Caco-2 (cell line): Measurements from ENCODE around the gene MTHFSD. TPM values are rescaled to one million over a fixed set of nuclear protein-coding genes. Genes with fewer than 3 reads are reported as not detected.

Source experiments
- BruUV-seq: library from RNA; stranded (reverse); fragments of 400-500 nt; replicated peaks from 2 replicates; lab custom pipeline; 2021; lab: Mats Ljungman, UMichigan
- CTCF ChIA-PET: fragments of 300-600 bp; sonication (Branson Sonifier 250); formaldehyde crosslinking; loops from one replicate; lab custom pipeline; 2022; ENCODE audit warnings: antibody characterized with exemption; lab: Charles Lee
- POLR2A ChIA-PET: fragments of 300-600 bp; sonication (Branson Sonifier 250); formaldehyde crosslinking; loops from one replicate; lab custom pipeline; 2022; ENCODE audit warnings: antibody characterized with exemption; lab: Charles Lee
- DNase-seq, 2 experiments: peaks; one replicate each; pipeline versions ENCODE4 v3.0.0 to v3.0.0-alpha.2; 2020 to 2022
- H3K27me3 ChIP-seq: replicated peaks from 2 replicates; pipeline ENCODE4 v1.6.0; 2011; ENCODE audit warnings: low read length; ENCODE audit not compliant: control insufficient read depth, insufficient read depth
- H3K36me3 ChIP-seq: 2 replicates; pipeline ENCODE4 v1.5.1; 2011; ENCODE audit warnings: low read length; ENCODE audit not compliant: control insufficient read depth, insufficient read depth
- H3K4me1 ChIP-seq: fragments of 250-450 bp; sonication (Bioruptor Pico); 2 replicates; pipeline ENCODE4 v1.5.1; 2020; ENCODE audit warnings: mild to moderate bottlenecking
- H3K4me3 ChIP-seq: 2 replicates; pipeline ENCODE4 v1.5.1; 2011; ENCODE audit warnings: low read depth, mild to moderate bottlenecking, control low read depth, low read length
- H3K9me3 ChIP-seq: fragments of 250-450 bp; sonication (Bioruptor Pico); 2 replicates; pipeline ENCODE4 v1.5.1; 2020; ENCODE audit warnings: mild to moderate bottlenecking, moderate library complexity
- H3K27ac Mint-ChIP-seq: one replicate; pipeline ENCODE4 v1.8.0; 2022; ENCODE audit warnings: mixed read lengths; ENCODE audit not compliant: unreplicated experiment
- H3K27me3 Mint-ChIP-seq: one replicate; pipeline ENCODE4 v1.8.0; 2022; ENCODE audit warnings: mixed read lengths; ENCODE audit not compliant: insufficient read depth, unreplicated experiment
- H3K36me3 Mint-ChIP-seq: one replicate; pipeline ENCODE4 v1.8.0; 2022; ENCODE audit warnings: mild to moderate bottlenecking, mixed read lengths; ENCODE audit not compliant: insufficient read depth, unreplicated experiment
- H3K4me1 Mint-ChIP-seq: one replicate; pipeline ENCODE4 v1.8.0; 2022; ENCODE audit warnings: low read depth, mixed read lengths; ENCODE audit not compliant: unreplicated experiment
- H3K4me3 Mint-ChIP-seq: one replicate; pipeline ENCODE4 v1.8.0; 2022; ENCODE audit warnings: mild to moderate bottlenecking, moderate library complexity, mixed read lengths; ENCODE audit not compliant: unreplicated experiment
- H3K9me3 Mint-ChIP-seq: one replicate; pipeline ENCODE4 v1.8.0; 2022; ENCODE audit warnings: mixed read lengths; ENCODE audit not compliant: unreplicated experiment
- CTCF ChIP-seq, 2 experiments: fragments of 200-600 bp in 1 of 2; IDR thresholded peaks; 1 replicate in 1 of 2; 2 replicates in 1 of 2; pipeline versions ENCODE4 v1.5.1 to v1.8.0; 2011 to 2022; ENCODE audit warnings: antibody characterized with exemption in 1 of 2, control low read depth in 1 of 2, inconsistent platforms in 1 of 2, low read depth in 1 of 2, low read length in 1 of 2, mild to moderate bottlenecking in 1 of 2, moderate library complexity in 1 of 2; ENCODE audit not compliant: insufficient read depth in 1 of 2, severe bottlenecking in 1 of 2, unreplicated experiment in 1 of 2
- intact Hi-C: fragments of 100-400 bp; cut with micrococcal nuclease; formaldehyde crosslinking; loops from one replicate; pipeline ENCODE4 v1.10.0; 2022; ENCODE audit not compliant: unreplicated experiment
- total RNA-seq: library from RNA; stranded (reverse); gene quantifications from 2 replicates; pipeline ENCODE4 v1.2.3, GENCODE V29; 2022

The MTHFSD gene
- total RNA-seq, 1 experiment from 2014 or later: 33.0 TPM

- no peaks in the 10 kb centered on the region for H3K27me3 Mint-ChIP-seq
- H3K4me1 ChIP-seq: no peaks in the 10 kb centered on the region
- no peaks in the 10 kb centered on the region; the same call in 1 of the 2 replicates for H3K36me3 ChIP-seq
- no peak overlapping the region for H3K4me3 Mint-ChIP-seq
- H3K4me1 Mint-ChIP-seq: no peaks in the 10 kb centered on the region
- no TSS peak for BruUV-seq
- DNase-seq: no peak
- POLR2A ChIA-PET: interaction anchor here (0.6 kb wide), 1 partner anchor 194 kb away, joined by 3 read pairs; no protein-coding TSS in a partner anchor
- intact Hi-C loops: no loop called here
- CTCF ChIA-PET: no interaction called here
- H3K9me3 ChIP-seq: no peaks in the 10 kb centered on the region
- H3K27me3 ChIP-seq: no peaks in the 10 kb centered on the region
- TF ChIP-seq CTCF (IDR thresholded peaks at IDR 0.05; ENCODE audit: insufficient read depth in 1 of 2, low read depth in 1 of 2, low read length in 1 of 2, severe bottlenecking in 1 of 2, unreplicated experiment in 1 of 2): no peak
- H3K9me3 Mint-ChIP-seq: no peaks in the 10 kb centered on the region
- H3K36me3 Mint-ChIP-seq: peaks cover 6% of the 10 kb centered on the region
- no peak overlapping the region for H3K4me3 ChIP-seq
- no peak overlapping the region for H3K27ac Mint-ChIP-seq
Observed at GRCh38 chr16:86534779-86535615, 20.0 kb downstream of the MTHFSD start.

DNA sequence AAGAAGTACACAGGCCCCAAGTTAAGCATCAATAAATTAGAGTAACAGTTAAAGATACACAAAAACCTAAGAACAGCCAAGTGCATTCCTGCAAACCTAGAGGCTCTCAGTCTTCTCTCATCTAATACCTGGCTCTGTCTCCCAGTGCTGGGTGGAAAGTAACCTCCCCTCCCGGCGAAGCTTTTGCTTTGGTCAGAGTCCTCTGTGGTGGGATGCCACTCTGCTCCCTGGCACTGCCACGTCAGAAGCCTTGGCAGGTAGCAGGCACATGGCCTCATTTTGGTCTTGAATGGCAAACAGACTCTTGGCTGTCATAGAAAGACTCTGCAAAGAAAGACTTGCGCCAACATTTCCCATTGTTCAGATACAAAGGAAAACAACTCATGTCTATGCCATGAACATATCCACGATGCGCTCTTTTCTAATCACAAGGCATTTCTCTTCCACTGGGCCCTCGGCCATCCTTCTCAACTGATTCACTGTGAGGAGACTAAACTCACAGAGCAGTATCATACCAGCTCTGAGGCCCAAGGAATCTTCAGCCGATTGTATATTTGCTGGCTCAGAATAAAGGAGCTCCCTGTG, 21.2 kb downstream of the MTHFSD start:
- no peaks in the 10 kb centered on the region for H3K4me1 ChIP-seq
- Mint-ChIP-seq H3K27me3 (no peaks in the 10 kb centered on the region), H3K27ac (no peak overlapping the region), H3K4me1 (no peaks in the 10 kb centered on the region), H3K4me3 (no peak overlapping the region), H3K36me3 (no peaks in the 10 kb centered on the region), H3K9me3 (no peaks in the 10 kb centered on the region)
- H3K9me3 ChIP-seq: no peaks in the 10 kb centered on the region
- intact Hi-C loops: no loop called here
- no peaks in the 10 kb centered on the region for H3K36me3 ChIP-seq
- POLR2A ChIA-PET: no interaction called here
- CTCF ChIA-PET: no interaction called here
- H3K27me3 ChIP-seq: no peaks in the 10 kb centered on the region
- no peak for TF ChIP-seq CTCF (IDR thresholded peaks at IDR 0.05; ENCODE audit: insufficient read depth in 1 of 2, low read depth in 1 of 2, low read length in 1 of 2, severe bottlenecking in 1 of 2, unreplicated experiment in 1 of 2)
- no TSS peak for BruUV-seq
- no peak overlapping the region for H3K4me3 ChIP-seq
- no peak for DNase-seq

GRCh38 chr16:86533076-86533475, 22.0 kb downstream of the MTHFSD start:
- no peak overlapping the region for H3K4me3 ChIP-seq
- no peaks in the 10 kb centered on the region for H3K27me3 ChIP-seq
- no peaks in the 10 kb centered on the region for H3K9me3 Mint-ChIP-seq
- CTCF ChIA-PET: no interaction called here
- H3K36me3 ChIP-seq: no peaks in the 10 kb centered on the region
- POLR2A ChIA-PET: no interaction called here
- no peaks in the 10 kb centered on the region for H3K4me1 Mint-ChIP-seq
- no peaks in the 10 kb centered on the region for H3K27me3 Mint-ChIP-seq
- no peak overlapping the region for H3K27ac Mint-ChIP-seq
- intact Hi-C loops: no loop called here
- no peak for TF ChIP-seq CTCF (IDR thresholded peaks at IDR 0.05; ENCODE audit: insufficient read depth in 1 of 2, low read depth in 1 of 2, low read length in 1 of 2, severe bottlenecking in 1 of 2, unreplicated experiment in 1 of 2)
- no peaks in the 10 kb centered on the region for H3K4me1 ChIP-seq
- BruUV-seq: no TSS peak
- no peak for DNase-seq
- H3K36me3 Mint-ChIP-seq: no peaks in the 10 kb centered on the region
- H3K4me3 Mint-ChIP-seq: no peak overlapping the region
- H3K9me3 ChIP-seq: no peaks in the 10 kb centered on the region
